ENCODE results near the gene MMP20.

Gene MMP20

GRCh38 chr11:102600666-102601065 is 24.5 kb downstream of the MMP20 start:
- Histone ChIP-seq H3K9me3 (replicated peaks in 1 of 11) (no peaks in the 10 kb centered on the region), H3K36me3 (no peaks in the 10 kb centered on the region), H3K4me1 (peaks cover 0 to 24% (median 8%) of the 10 kb centered on the region in 10 experiments; a peak in 11 of 20 replicates), H3K27ac (peak overlapping the region in 1 of 11 experiments; percentile 58; a peak in 2 of 22 replicates), H4K20me1 (no peaks in the 10 kb centered on the region), H3K4me3 (no peak overlapping the region), H3K27me3 (no peaks in the 10 kb centered on the region), H3K4me2 (peak overlapping the region in 4 of 11 experiments; percentile 42 to 61 (median 52); a peak in 5 of 22 replicates), H3K9ac (no peak overlapping the region)
- no peak for TF ChIP-seq Cebpa-rat (IDR thresholded peaks at IDR 0.05)

GRCh38 chr11:102599642-102600261 is 25.4 kb downstream of the MMP20 start:
- Histone ChIP-seq H3K36me3 (no peaks in the 10 kb centered on the region), H3K4me3 (no peak overlapping the region), H3K4me1 (peaks cover 0 to 24% (median 8%) of the 10 kb centered on the region in 10 experiments; a peak in 11 of 20 replicates), H3K4me2 (peak overlapping the region in 4 of 11 experiments; percentile 42 to 61 (median 52); a peak in 8 of 22 replicates), H3K9me3 (replicated peaks in 1 of 11) (no peaks in the 10 kb centered on the region), H3K27me3 (no peaks in the 10 kb centered on the region), H3K27ac (peak overlapping the region in 4 of 11 experiments; percentile 23 to 61 (median 42); a peak in 7 of 22 replicates), H3K9ac (peak overlapping the region in 2 of 11 experiments; percentile 23 to 31; a peak in 2 of 22 replicates), H4K20me1 (no peaks in the 10 kb centered on the region)
- TF ChIP-seq Cebpa-rat (IDR thresholded peaks at IDR 0.05) = no peak

- Histone ChIP-seq H3K27ac (no peak overlapping the region), H3K9ac (no peak overlapping the region), H3K4me2 (no peak overlapping the region), H3K4me1 (peaks cover 0 to 24% (median 8%) of the 10 kb centered on the region in 10 experiments; a peak in 11 of 20 replicates), H3K27me3 (no peaks in the 10 kb centered on the region), H4K20me1 (no peaks in the 10 kb centered on the region), H3K4me3 (no peak overlapping the region), H3K36me3 (no peaks in the 10 kb centered on the region), H3K9me3 (replicated peaks in 1 of 11) (no peaks in the 10 kb centered on the region)
- TF ChIP-seq Cebpa-rat (IDR thresholded peaks at IDR 0.05) = no peak
These were observed 26.9 kb downstream of the MMP20 start for GRCh38 chr11:102598272-102598671.

- TF ChIP-seq Cebpa-rat (IDR thresholded peaks at IDR 0.05) = no peak
These were observed 28.6 kb downstream of the MMP20 start for GRCh38 chr11:102596578-102596977.

GRCh38 chr11:102592634-102593581 is 32.2 kb downstream of the MMP20 start:
- Histone ChIP-seq H4K20me1 (no peaks in the 10 kb centered on the region), H3K27me3 (no peaks in the 10 kb centered on the region), H3K4me3 (no peak overlapping the region), H3K36me3 (no peaks in the 10 kb centered on the region), H3K27ac (no peak overlapping the region), H3K4me1 (peaks cover 8 to 51% (median 10%) of the 10 kb centered on the region in 10 experiments), H3K9me3 (replicated peaks in 1 of 11) (peaks cover 0 to 10% (median 0%) of the 10 kb centered on the region in 11 experiments; a peak in 6 of 22 replicates), H3K9ac (no peak overlapping the region), H3K4me2 (peak overlapping the region in 2 of 11 experiments; percentile 75 to 77; a peak in 3 of 22 replicates)
- TF ChIP-seq Cebpa-rat (IDR thresholded peaks at IDR 0.05) = no peak

More at GRCh38 chr11:102596578-102596977, 28.6 kb downstream of the MMP20 start:
- no peak overlapping the region for H3K9ac ChIP-seq
- no peak overlapping the region for H3K27ac ChIP-seq
- no peaks in the 10 kb centered on the region for H4K20me1 ChIP-seq
- H3K4me3 ChIP-seq = no peak overlapping the region
- H3K4me1 ChIP-seq = peaks cover 0 to 35% (median 8%) of the 10 kb centered on the region in 10 experiments; a peak in 11 of 20 replicates
- H3K4me2 ChIP-seq = no peak overlapping the region
- no peaks in the 10 kb centered on the region for H3K27me3 ChIP-seq
- H3K36me3 ChIP-seq = no peaks in the 10 kb centered on the region
- no peaks in the 10 kb centered on the region for H3K9me3 ChIP-seq (replicated peaks in 1 of 11)

- TF ChIP-seq Cebpa-rat (IDR thresholded peaks at IDR 0.05) = no peak
- H3K27ac ChIP-seq = no peak overlapping the region; a peak in 1 of 22 replicates
These were observed 33.0 kb downstream of the MMP20 start for GRCh38 chr11:102592131-102592530.

GRCh38 chr11:102591160-102591718 is 33.9 kb downstream of the MMP20 start:
- no peak for TF ChIP-seq Cebpa-rat (IDR thresholded peaks at IDR 0.05)
- Histone ChIP-seq H3K4me2 (peak overlapping the region in 3 of 11 experiments; percentile 73 to 77 (median 75); a peak in 6 of 22 replicates), H3K27ac (peak overlapping the region in 2 of 11 experiments; percentile 84 to 86; a peak in 4 of 22 replicates), H3K9me3 (replicated peaks in 1 of 11) (peaks cover 0 to 17% (median 7%) of the 10 kb centered on the region in 11 experiments; a peak in 13 of 22 replicates), H3K27me3 (no peaks in the 10 kb centered on the region), H3K4me3 (no peak overlapping the region), H3K36me3 (no peaks in the 10 kb centered on the region), H4K20me1 (no peaks in the 10 kb centered on the region), H3K9ac (no peak overlapping the region), H3K4me1 (peaks cover 8 to 54% (median 10%) of the 10 kb centered on the region in 10 experiments)

More at GRCh38 chr11:102592131-102592530, 33.0 kb downstream of the MMP20 start:
- Histone ChIP-seq H3K4me3 (no peak overlapping the region), H4K20me1 (no peaks in the 10 kb centered on the region), H3K4me1 (peaks cover 8 to 54% (median 10%) of the 10 kb centered on the region in 10 experiments), H3K27me3 (no peaks in the 10 kb centered on the region), H3K9me3 (replicated peaks in 1 of 11) (peaks cover 0 to 17% (median 6%) of the 10 kb centered on the region in 11 experiments; a peak in 13 of 22 replicates), H3K9ac (no peak overlapping the region), H3K36me3 (no peaks in the 10 kb centered on the region), H3K4me2 (peak overlapping the region in 2 of 11 experiments; percentile 75 to 77; a peak in 3 of 22 replicates)

- Histone ChIP-seq H3K27me3 (no peaks in the 10 kb centered on the region), H3K9ac (no peak overlapping the region), H4K20me1 (no peaks in the 10 kb centered on the region), H3K36me3 (no peaks in the 10 kb centered on the region), H3K9me3 (replicated peaks in 1 of 11) (peaks cover 0 to 21% (median 8%) of the 10 kb centered on the region in 11 experiments; a peak in 13 of 22 replicates), H3K4me1 (peaks cover 8 to 54% (median 10%) of the 10 kb centered on the region in 10 experiments), H3K4me2 (peak overlapping the region in 4 of 11 experiments; percentile 25 to 77 (median 74); a peak in 6 of 22 replicates), H3K4me3 (no peak overlapping the region), H3K27ac (peak overlapping the region in 4 of 11 experiments; percentile 60 to 86 (median 80); a peak in 6 of 22 replicates)
- TF ChIP-seq Cebpa-rat (IDR thresholded peaks at IDR 0.05) = no peak
These were observed 34.7 kb downstream of the MMP20 start for GRCh38 chr11:102590276-102591049.

Data from BLaER1 treated with 17β-estradiol and CSF1 and Interleukin-3, amounts not matched to agents 10 nM and 100 nM (cell line).